ENCODE measurements around the gene HLA-DQA1.

- no peak for TF ChIP-seq ZNF274 (IDR thresholded peaks at IDR 0.05; ENCODE audit: low read depth, low read length)
- no peak for TF ChIP-seq YY1 (IDR thresholded peaks at IDR 0.05; ENCODE audit: insufficient read depth, insufficient read length)
These were observed 27.2 kb upstream of the HLA-DQA1 start for GRCh38 chr6:32609731-32610640.
